ENCODE measurements around the gene CTNNA3.

DNA sequence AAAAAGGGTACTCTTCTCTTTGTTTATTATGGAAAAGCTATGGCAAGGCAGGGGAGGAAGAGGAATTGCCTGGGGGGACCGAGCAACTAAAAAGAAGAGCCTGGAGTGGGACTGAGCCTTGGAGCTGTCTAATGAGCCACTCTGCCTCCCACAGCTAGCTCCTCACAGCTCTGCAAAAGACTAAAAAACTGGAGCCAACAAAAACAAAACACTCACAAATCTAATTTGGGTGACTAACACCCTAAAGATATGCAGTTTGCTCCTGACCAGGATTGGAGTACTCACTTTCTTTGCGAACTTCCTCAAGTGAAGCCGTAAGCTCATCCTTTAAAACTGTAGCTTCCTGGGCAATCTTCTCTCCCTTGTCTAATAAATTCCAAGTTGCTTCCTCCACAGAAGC is 89.4 kb downstream of the CTNNA3 start:
- TF ChIP-seq EZH2 (IDR thresholded peaks at IDR 0.05; ENCODE audit: low read length, missing control alignments) (no peak), CTCF (conservative IDR thresholded peaks at IDR 0.05 in 1 of 2, IDR thresholded peaks at IDR 0.05 in 1 of 2; ENCODE audit: low read depth in 1 of 2, low read length in 2 of 2) (no peak)
